Vagina (tissue), 2 donors: Measurements from ENCODE around the gene FAM81B.

Experiments
- POLR2A ChIP-seq, 2 donors: fragments of 450-650 bp; IDR thresholded peaks; one replicate each; pipeline ENCODE4 v1.6.1; 2017; ENCODE audit warnings: antibody characterized with exemption in 2 of 2, mild to moderate bottlenecking in 2 of 2, moderate library complexity in 2 of 2
- POLR2AphosphoS5 ChIP-seq, 2 donors: sonication (generic); formaldehyde crosslinking; IDR thresholded peaks; one replicate each; pipeline ENCODE4 v1.9.0; 2017; ENCODE audit warnings: antibody characterized with exemption in 2 of 2, mild to moderate bottlenecking in 2 of 2, low read depth in 1 of 2; ENCODE audit not compliant: insufficient read depth in 1 of 2
- TF ChIP-seq, protein P1 (sequence below), 3 experiments: fragments of 450-650 bp in 2 of 3; fragments of 200-600 bp in 1 of 3; sonication (generic) in 1 of 3; IDR thresholded peaks; one replicate each; pipeline ENCODE4 v1.5.1; 2017 to 2019; ENCODE audit warnings: antibody characterized with exemption in 3 of 3, mild to moderate bottlenecking in 2 of 3, moderate library complexity in 2 of 3

DNA sequence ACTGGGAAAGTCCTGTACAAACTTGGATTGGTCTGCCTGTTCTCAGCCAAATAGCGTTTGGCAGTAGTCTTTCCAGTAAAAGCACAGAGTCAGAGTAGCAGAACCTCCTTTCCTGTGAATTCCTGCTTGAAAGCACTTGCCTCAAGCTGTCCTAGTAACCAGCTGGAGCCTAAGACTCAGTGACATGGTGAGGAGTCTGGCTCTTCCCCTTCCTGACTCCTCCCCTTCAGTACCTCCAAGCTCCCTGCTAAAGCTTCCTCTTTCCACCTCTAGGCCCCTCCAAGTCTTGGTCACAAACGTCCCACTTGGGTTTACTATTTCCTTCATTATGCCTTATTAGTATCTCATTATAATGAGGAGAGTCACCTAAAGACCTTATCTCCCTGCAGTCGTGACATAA, 21.4 kb upstream of the FAM81B start:
- TF ChIP-seq, protein P1, sequence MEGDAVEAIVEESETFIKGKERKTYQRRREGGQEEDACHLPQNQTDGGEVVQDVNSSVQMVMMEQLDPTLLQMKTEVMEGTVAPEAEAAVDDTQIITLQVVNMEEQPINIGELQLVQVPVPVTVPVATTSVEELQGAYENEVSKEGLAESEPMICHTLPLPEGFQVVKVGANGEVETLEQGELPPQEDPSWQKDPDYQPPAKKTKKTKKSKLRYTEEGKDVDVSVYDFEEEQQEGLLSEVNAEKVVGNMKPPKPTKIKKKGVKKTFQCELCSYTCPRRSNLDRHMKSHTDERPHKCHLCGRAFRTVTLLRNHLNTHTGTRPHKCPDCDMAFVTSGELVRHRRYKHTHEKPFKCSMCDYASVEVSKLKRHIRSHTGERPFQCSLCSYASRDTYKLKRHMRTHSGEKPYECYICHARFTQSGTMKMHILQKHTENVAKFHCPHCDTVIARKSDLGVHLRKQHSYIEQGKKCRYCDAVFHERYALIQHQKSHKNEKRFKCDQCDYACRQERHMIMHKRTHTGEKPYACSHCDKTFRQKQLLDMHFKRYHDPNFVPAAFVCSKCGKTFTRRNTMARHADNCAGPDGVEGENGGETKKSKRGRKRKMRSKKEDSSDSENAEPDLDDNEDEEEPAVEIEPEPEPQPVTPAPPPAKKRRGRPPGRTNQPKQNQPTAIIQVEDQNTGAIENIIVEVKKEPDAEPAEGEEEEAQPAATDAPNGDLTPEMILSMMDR (IDR thresholded peaks at IDR 0.05): no peak
- TF ChIP-seq POLR2AphosphoS5 (IDR thresholded peaks at IDR 0.05; ENCODE audit: insufficient read depth in 1 of 2, low read depth in 1 of 2): no peak
- no peak for TF ChIP-seq POLR2A (IDR thresholded peaks at IDR 0.05)
